HL-60 (cell line): Measurements from ENCODE around the gene CDK19.

Source experiments
- GABPA ChIP-seq: IDR thresholded peaks from 2 replicates; pipeline ENCODE4 v1.6.1; 2012; ENCODE audit warnings: low read depth
- POLR2AphosphoS5 ChIP-seq: IDR thresholded peaks from 2 replicates; pipeline ENCODE4 v1.6.1; 2012; ENCODE audit warnings: low read depth
- TF ChIP-seq, protein P1 (sequence below): IDR thresholded peaks from one replicate; pipeline ENCODE4 v1.5.1; 2011; ENCODE audit warnings: low read length, control low read depth, inconsistent platforms; ENCODE audit not compliant: insufficient read depth
- TF ChIP-seq, protein P2 (sequence below): IDR thresholded peaks from 2 replicates; pipeline ENCODE4 v1.6.1; 2012; ENCODE audit warnings: low read depth; ENCODE audit not compliant: insufficient replicate concordance

DNA sequence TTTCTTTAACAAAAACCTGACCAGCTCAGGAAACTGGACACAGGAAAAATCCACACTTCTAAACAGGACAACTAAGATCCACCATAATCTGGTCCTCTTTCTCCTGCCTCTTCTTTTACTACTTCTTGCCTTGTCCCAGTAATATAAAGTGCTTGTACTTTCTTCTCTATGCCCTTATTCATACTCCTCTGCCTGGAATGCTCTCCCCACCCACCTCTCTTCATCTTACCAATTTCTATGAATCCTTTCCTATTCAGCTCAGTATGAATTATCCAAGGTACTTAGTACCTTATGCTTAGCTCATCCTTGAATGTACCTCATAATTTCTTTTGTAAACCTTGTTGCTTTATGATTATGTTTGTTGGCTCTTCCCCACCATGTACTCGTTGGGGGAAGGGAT is 159.4 kb downstream of the CDK19 start:
- TF ChIP-seq, protein P1, sequence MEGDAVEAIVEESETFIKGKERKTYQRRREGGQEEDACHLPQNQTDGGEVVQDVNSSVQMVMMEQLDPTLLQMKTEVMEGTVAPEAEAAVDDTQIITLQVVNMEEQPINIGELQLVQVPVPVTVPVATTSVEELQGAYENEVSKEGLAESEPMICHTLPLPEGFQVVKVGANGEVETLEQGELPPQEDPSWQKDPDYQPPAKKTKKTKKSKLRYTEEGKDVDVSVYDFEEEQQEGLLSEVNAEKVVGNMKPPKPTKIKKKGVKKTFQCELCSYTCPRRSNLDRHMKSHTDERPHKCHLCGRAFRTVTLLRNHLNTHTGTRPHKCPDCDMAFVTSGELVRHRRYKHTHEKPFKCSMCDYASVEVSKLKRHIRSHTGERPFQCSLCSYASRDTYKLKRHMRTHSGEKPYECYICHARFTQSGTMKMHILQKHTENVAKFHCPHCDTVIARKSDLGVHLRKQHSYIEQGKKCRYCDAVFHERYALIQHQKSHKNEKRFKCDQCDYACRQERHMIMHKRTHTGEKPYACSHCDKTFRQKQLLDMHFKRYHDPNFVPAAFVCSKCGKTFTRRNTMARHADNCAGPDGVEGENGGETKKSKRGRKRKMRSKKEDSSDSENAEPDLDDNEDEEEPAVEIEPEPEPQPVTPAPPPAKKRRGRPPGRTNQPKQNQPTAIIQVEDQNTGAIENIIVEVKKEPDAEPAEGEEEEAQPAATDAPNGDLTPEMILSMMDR = no peak
- TF ChIP-seq GABPA (no peak), POLR2AphosphoS5 (no peak)
- TF ChIP-seq, protein P2, sequence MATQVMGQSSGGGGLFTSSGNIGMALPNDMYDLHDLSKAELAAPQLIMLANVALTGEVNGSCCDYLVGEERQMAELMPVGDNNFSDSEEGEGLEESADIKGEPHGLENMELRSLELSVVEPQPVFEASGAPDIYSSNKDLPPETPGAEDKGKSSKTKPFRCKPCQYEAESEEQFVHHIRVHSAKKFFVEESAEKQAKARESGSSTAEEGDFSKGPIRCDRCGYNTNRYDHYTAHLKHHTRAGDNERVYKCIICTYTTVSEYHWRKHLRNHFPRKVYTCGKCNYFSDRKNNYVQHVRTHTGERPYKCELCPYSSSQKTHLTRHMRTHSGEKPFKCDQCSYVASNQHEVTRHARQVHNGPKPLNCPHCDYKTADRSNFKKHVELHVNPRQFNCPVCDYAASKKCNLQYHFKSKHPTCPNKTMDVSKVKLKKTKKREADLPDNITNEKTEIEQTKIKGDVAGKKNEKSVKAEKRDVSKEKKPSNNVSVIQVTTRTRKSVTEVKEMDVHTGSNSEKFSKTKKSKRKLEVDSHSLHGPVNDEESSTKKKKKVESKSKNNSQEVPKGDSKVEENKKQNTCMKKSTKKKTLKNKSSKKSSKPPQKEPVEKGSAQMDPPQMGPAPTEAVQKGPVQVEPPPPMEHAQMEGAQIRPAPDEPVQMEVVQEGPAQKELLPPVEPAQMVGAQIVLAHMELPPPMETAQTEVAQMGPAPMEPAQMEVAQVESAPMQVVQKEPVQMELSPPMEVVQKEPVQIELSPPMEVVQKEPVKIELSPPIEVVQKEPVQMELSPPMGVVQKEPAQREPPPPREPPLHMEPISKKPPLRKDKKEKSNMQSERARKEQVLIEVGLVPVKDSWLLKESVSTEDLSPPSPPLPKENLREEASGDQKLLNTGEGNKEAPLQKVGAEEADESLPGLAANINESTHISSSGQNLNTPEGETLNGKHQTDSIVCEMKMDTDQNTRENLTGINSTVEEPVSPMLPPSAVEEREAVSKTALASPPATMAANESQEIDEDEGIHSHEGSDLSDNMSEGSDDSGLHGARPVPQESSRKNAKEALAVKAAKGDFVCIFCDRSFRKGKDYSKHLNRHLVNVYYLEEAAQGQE = no peak
